ENCODE measurements around the gene CCL8.

Gene CCL8

DNA sequence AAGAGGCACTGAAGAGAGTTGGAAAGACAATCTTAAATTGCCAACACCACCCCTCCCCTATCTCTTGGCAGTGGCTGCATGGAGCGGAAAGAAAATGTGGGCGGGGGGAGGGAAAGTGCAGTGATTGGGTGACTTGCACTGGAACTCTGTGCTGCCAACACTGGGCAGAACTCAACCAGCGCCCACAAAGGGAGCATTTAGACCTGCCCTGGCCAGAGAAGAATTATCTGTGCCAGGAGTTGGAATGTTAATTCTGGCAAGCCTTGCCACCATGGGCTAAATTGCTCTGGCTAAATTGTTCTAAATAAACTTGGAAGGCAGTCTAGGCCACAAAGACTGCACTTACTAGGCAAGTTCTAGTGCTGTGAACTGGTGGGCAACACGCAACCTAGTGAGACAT lies 30.5 kb downstream of the CCL8 start:
- TF ChIP-seq GATA3 (IDR thresholded peaks at IDR 0.05; ENCODE audit: low read depth, low read length) (no peak), GATA2 (IDR thresholded peaks at IDR 0.05; ENCODE audit: low read depth, low read length) (no peak)

DNA sequence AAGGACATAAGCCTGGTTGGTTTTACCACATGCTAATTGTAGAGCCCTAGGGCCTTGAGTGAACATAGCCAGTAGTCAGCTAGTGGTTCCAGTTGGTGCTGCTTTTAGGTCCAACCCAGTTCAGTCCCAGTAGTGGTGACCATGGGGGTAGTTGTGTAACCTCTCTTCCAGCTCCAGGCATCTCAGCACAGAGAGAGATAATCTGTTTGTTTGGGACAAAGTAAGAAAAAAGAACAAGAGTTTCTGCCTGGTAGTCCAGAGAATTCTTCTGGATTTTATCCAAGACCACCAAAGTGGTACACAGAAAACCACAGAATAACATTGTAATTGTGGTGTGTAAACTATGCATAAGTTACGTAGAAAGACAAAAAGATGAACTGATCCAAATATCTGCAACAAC lies 31.9 kb downstream of the CCL8 start:
- no peak for TF ChIP-seq GATA2 (IDR thresholded peaks at IDR 0.05; ENCODE audit: low read depth, low read length)
- no peak for TF ChIP-seq GATA3 (IDR thresholded peaks at IDR 0.05; ENCODE audit: low read depth, low read length)

DNA sequence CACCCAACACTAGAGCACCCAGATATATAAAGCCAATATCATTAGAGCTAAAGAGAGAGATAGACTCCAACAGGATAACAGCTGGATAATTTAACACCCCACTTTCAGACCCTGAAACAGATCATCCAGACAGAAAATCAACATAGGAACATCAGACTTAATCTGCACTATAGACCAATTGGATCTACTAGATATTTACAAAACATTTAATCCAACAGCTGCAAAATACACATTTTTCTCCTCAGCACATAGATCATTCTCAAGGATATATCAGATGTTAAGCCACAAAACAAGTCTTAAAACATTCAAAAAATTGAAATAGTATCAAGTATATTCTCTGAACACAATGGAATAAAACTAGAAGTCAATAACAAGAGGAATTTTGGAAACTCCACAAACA lies 33.0 kb downstream of the CCL8 start:
- no peak for TF ChIP-seq GATA3 (IDR thresholded peaks at IDR 0.05; ENCODE audit: low read depth, low read length)
- no peak for TF ChIP-seq GATA2 (IDR thresholded peaks at IDR 0.05; ENCODE audit: low read depth, low read length)

DNA sequence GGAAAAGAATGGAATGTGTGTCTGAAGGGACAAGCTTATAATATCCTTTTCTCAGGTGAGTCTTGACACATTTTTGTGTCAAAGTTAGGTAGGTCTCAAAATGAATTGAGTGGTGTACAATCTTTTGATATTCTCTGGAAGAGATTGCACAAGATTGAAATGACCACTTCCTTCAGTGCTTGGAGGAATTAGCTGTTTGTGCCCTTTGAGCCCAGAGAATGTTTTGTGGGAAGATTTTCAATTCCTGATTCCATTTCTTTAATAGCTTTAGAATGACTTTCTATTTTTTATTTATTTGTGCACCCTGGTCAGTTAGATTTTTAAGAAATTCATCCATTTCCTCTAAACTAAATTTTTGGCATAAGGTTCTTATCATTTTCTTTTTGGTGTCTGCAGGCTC lies 35.4 kb downstream of the CCL8 start:
- TF ChIP-seq GATA3 (IDR thresholded peaks at IDR 0.05; ENCODE audit: low read depth, low read length) (no peak), GATA2 (IDR thresholded peaks at IDR 0.05; ENCODE audit: low read depth, low read length) (no peak)

DNA sequence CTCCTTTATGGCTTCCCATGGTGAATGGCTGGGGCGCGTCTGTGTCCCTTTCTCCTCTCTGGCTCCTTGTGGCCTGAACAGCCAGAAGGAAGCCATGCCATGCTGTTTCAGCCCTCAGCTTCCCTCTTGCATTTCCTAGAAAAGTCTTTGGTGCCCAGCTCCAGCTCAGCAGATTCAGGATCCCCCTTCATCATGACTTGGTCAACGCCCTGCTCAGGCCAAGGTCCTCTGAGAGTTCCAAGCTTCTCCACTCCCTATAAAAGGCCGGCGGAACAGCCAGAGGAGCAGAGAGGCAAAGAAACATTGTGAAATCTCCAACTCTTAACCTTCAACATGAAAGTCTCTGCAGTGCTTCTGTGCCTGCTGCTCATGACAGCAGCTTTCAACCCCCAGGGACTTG lies 37.0 kb downstream of the CCL8 start, which contains the start of gene CCL13:
CCL13 (plus strand) TSS at position 287 of the 400 bp plus-strand sequence; CDS start at position 334, 47 bp downstream.
- no peak for TF ChIP-seq GATA2 (IDR thresholded peaks at IDR 0.05; ENCODE audit: low read depth, low read length)
- no peak for TF ChIP-seq GATA3 (IDR thresholded peaks at IDR 0.05; ENCODE audit: low read depth, low read length)

DNA sequence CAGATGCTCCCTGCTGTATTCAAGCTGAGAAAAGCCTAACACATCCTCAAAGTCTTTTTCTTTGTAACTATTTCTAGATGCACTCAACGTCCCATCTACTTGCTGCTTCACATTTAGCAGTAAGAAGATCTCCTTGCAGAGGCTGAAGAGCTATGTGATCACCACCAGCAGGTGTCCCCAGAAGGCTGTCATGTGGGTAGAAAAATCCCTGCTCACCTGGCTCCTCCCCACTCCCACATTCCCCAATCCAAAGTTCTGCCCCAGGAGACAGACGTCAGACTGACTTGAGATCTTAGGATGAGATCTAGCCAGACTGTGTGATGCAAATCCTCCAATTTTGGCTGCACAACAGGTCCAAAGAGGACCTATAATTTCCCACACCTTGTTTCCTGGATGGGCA lies 38.2 kb downstream of the CCL8 start:
- TF ChIP-seq GATA3 (IDR thresholded peaks at IDR 0.05; ENCODE audit: low read depth, low read length) (no peak), GATA2 (IDR thresholded peaks at IDR 0.05; ENCODE audit: low read depth, low read length) (no peak)

DNA sequence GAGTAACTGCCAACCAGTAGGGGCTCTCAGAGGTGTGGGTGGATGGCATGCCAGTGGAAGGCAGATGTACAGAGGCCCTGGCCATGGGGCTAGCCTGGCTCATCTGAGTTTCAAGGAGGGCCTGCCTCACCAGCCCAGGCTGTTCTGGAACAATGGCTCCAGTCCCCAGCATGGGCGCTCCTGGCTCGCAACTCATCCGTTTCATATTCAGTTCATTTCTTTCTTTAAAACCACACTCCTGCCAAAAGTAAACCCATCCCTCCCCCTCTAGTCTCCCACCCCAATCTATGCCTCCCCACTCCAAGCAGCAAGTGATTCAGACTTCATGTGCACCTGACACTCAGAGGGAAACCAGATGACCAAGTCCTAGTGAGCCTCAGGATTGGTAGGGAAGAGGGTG lies 39.4 kb downstream of the CCL8 start:
- TF ChIP-seq GATA2 (IDR thresholded peaks at IDR 0.05; ENCODE audit: low read depth, low read length) (no peak), GATA3 (IDR thresholded peaks at IDR 0.05; ENCODE audit: low read depth, low read length) (no peak)

DNA sequence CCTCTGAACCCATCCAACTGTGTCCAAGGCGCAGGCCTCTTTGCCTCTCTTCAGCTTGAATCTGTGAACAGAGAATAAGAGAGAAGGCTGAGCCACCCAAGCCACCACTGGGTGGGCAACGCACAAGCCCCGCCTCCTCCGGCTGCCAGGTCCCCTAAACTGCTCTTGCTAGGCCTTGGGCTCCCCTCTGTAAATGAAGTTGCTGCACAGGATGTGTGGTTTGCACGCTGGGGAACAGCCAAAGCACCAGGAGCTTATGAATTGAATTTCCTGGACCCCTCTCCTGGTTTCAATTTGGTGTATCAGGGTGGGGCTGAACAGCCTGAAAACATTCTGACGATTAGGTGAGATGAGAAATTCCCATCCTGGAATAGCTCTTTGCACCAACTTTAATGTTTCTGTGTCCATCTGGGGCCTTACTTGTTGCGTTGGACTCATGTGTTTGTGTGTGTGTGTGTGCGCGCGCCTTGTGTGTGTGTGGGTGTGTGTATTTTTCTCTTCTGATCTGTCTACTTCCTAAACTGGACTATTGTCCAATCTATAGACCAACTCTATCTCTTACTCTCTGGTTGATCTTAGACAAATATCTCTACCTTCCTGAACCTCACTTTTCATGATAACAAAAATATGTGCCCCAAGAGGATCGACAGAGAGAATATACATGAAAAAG lies 41.5 kb downstream of the CCL8 start:
- TF ChIP-seq GATA3 (IDR thresholded peaks at IDR 0.05; ENCODE audit: low read depth, low read length), result no peak
- TF ChIP-seq GATA2 (IDR thresholded peaks at IDR 0.05; ENCODE audit: low read depth, low read length), result no peak

DNA sequence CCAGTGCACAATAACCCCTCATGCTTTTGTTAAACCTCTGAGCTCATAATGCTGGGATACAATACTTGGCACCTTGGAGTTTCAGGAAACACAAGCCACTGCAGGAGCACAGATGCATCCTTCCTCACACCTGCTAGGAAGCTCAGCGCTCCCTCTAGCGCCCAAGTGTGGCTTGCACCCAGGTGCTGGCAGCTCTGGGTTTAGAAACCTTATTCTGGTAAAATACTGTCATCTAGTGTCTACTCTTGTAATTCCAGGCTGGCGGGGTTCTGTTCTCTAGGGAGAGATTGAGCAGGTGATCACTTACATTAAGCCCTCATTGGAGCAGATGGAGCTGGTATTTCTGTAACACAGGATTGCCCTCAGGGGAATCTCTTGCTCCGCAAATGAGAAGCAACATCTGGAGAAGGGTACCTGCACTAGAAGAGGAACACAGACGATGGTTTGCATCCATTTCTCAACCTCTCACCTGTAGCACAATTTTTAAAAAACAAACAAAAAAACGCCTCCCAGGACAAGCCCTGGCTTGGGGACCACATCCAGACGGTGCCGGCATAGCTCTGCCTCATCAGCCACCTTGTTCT lies 42.3 kb downstream of the CCL8 start:
- TF ChIP-seq GATA2 (IDR thresholded peaks at IDR 0.05; ENCODE audit: low read depth, low read length) (no peak), GATA3 (IDR thresholded peaks at IDR 0.05; ENCODE audit: low read depth, low read length) (no peak)

DNA sequence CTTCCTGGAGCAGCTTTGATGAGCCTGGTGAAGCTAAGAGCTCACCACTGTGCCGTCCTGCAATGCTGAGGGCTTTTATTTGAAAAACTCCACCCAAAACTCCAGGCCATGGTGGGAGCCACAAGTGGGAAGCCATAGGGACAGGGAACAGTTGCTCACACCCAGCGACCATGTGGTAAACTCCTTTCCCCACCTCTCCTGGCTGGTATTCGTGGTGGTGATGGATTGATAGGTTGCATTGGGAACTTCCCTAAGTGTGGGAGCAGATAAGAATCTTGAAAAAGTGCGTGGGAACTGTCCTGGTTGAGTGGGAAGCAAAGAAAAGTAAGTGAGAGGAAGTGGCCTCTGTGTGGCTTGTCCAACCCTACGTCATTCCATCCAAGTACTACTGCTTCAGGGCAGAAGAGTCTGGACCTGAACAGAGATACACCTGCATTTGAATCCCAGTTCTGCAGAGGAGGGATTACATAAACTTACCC lies 44.0 kb downstream of the CCL8 start, which contains the start of gene CCL1:
CCL1 (minus strand) TSS at position 51 of the 479 bp plus-strand sequence. CDS start 72 bp downstream, outside the sequence.
- TF ChIP-seq GATA3 (IDR thresholded peaks at IDR 0.05; ENCODE audit: low read depth, low read length) (no peak), GATA2 (IDR thresholded peaks at IDR 0.05; ENCODE audit: low read depth, low read length) (no peak)

DNA sequence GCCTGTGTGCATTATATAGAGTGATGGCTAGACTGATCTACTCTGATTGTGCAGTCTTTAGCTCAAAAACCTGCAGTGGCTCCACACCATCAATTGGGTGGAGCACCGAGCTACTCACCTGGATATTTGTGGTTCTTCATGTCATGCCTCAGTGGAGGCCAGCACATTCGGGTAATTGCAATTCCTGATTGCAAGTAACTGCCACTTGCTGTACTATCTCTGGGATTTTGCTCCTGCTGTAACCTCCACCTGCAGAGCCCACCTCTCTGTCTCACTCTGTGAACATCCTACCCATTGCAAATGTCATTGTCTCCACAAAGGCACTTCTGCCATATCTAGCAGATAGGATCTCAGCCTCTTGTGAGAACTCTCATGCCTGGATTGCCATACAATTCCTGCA lies 45.5 kb downstream of the CCL8 start:
- TF ChIP-seq GATA3 (IDR thresholded peaks at IDR 0.05; ENCODE audit: low read depth, low read length), result no peak
- no peak for TF ChIP-seq GATA2 (IDR thresholded peaks at IDR 0.05; ENCODE audit: low read depth, low read length)

DNA sequence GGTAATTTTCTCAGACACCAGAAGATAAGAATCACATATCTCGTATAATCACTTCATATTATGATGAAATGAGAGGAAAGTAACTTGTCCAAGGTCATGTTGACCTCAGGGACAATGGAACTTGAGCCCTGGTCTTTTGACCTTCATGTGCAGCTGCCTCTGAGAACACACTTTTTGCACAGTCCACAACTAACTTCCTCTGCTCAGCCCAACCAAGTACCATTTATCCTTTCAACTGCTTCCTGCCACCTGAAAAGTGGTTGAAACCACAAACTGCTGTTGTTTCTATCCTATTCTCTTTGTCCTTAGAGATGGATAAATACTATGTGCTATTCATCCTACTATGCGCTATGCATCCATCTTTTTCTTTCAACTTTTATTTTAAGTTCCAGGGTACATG lies 46.1 kb downstream of the CCL8 start:
- TF ChIP-seq GATA3 (IDR thresholded peaks at IDR 0.05; ENCODE audit: low read depth, low read length) (no peak), GATA2 (IDR thresholded peaks at IDR 0.05; ENCODE audit: low read depth, low read length) (no peak)

DNA sequence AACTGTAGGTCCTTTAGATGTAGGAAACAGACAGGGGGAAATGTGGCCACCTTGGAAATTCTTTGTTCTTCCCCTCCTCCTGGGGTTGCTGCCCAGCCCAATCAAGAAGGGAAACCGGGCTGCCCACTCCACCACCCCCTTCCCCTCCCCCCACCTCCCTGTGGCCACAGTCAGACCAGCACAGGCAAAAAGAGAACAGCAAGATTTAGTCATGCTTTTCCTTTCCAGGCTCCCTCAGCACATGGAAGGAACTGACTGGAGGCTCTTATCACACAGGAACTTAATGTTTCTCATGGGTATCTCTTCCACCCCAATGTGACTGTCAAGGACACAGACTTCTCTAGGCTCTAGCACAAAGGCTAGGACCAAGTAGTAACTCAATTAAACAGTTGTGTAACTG lies 46.8 kb downstream of the CCL8 start:
- no peak for TF ChIP-seq GATA2 (IDR thresholded peaks at IDR 0.05; ENCODE audit: low read depth, low read length)
- no peak for TF ChIP-seq GATA3 (IDR thresholded peaks at IDR 0.05; ENCODE audit: low read depth, low read length)

DNA sequence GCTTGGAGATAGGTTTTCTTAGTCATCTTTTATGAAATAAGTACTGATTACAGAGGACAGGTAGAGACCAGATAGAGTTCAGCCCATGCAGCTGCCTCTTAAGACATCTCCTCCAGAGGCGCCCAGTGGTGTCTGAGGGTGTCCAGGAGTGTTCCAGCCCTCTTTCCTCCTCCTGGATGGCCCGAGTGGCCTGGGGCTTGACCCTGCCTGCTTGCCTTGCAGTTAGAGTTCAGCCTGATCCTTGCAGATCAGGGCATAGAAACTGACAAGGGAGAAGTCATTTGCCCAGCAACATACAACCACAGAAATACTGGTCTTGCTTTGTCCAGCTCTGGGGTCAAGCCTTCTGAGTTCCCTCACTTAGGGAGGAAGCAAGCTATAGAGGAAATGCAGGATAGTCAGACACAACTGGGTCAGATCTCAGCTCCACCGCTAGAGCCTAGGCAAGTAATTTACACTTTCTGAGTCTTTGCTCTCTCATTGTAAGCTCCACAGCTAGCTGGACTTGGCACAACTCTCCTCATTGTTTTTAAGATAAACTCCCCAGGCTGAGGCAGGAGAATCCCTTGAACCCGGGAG lies 47.4 kb downstream of the CCL8 start:
- TF ChIP-seq GATA3 (IDR thresholded peaks at IDR 0.05; ENCODE audit: low read depth, low read length) (no peak), GATA2 (IDR thresholded peaks at IDR 0.05; ENCODE audit: low read depth, low read length) (no peak)
